GM15510 (cell line): Measurements from ENCODE around the gene MLYCD.

Experiments
- POLR2A ChIP-seq: IDR thresholded peaks from 3 replicates; pipeline ENCODE4 v1.6.1; 2011; ENCODE audit warnings: borderline replicate concordance; ENCODE audit not compliant: insufficient read length; ENCODE audit errors: extremely low read depth

The MLYCD gene

DNA sequence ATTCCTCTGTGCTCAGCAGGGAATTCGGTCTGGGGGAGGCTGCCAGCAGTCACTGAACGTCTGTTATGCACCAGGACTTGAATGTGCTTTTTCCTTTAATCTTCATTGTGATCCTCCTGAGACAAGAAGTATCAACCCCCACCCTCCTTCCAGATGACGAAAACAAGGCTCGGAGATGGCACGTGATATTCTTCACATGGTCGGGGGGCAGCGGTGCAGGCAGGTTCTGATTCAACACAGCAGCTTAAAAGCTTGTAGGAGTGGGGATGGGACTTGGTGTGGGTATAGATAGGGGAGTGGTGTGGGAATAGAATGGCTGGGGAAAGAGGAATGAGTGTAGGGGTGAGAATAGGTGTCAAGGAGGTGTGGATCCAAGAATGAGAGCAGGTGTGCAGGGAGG is 75.6 kb downstream of the MLYCD start:
- no peak for TF ChIP-seq POLR2A

DNA sequence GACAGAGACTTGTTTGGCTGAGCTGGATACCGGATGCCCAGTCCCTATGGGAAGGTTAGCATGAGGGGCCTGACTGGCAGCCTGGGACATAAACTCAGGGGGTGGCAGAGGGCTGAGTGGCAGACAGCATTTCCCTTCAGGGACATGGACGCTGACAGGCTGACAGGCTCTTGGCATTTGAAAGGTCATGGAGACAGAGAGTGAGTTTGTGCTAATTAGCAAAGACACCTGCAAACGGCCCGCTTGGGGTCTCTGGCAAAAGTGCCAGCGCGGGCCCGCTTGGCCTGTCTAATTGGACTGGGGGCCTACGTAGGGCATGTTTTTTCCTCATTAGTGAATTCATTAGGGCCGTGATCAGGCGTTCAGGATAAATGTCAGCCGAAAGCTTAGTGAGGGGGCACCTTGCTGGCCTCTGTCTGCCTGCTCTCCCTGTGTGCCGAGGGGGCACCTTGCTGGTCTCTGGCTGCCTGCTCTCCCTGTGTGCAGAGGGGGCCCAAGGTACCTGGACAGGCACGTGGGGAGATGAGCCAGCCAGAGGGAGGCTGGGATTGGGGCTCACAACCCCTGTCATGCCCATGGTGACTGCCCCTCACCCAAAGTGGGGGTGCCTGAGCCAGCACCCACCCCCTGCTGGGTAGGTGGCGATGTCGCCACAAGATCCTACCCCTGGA is 76.8 kb downstream of the MLYCD start:
- TF ChIP-seq POLR2A, result no peak
